Measurements from ENCODE around the gene UTRN. TPM values are rescaled to one million over a fixed set of nuclear protein-coding genes. Genes with fewer than 3 reads are reported as not detected.
A peak's percentile ranks its signal among the peaks of the same experiment; 100 is the strongest.

The UTRN gene
- total RNA-seq (100 to 1,000 TPM; 148 to 280 (median 153) TPM), polyA plus RNA-seq (10 to 100 TPM; 46.7 to 52.1 TPM), total RNA-seq (632 reads per million, percentile 98 among the genes with 10 or more reads in this experiment)

DNA sequence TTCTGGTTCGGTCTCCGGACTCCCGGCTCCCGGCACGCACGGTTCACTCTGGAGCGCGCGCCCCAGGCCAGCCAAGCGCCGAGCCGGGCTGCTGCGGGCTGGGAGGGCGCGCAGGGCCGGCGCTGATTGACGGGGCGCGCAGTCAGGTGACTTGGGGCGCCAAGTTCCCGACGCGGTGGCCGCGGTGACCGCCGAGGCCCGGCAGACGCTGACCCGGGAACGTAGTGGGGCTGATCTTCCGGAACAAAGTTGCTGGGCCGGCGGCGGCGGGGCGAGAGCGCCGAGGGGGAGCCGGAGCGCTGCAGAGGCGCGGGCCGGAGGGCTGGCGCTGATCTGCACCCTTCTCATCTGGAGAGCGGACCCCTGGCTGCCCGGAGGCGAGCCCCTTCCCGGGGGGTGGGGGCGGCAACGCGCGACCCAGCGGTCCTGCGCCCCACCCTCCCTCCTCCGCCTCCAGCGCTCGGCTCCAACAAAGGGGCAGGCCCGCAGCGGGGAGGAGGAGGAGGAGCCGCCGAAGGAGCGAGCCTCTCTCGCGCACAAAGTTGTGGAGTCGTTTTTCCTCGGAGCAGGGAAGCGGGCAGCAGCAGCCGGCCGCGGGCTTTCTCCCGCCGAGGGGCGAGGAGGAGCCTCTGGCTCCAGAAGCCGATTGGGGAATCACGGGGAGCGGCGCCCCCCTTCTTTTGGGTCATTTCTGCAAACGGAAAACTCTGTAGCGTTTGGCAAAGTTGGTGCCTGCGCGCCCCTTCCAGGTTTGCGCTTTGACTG, at the start of gene UTRN:
Gene UTRN, plus strand, starts transcription at position 553 of the 765 bp plus-strand sequence. CDS start 6,494 bp downstream, outside the sequence.
- ATAC-seq = peak; percentile 66
- Histone ChIP-seq H3K36me3 (ENCODE audit: control insufficient read depth in 2 of 3, insufficient read depth in 3 of 3, low read length in 3 of 3) (peaks cover 0 to 5% (median 0%) of the 10 kb centered on the region in 3 experiments), H3K4me1 (ENCODE audit: control insufficient read depth in 2 of 2, insufficient read depth in 2 of 2, low read length in 2 of 2) (peaks cover 10 to 14% of the 10 kb centered on the region in 2 donors), H3K9me3 (ENCODE audit: control insufficient read depth in 2 of 3, low read length in 3 of 3) (no peaks in the 10 kb centered on the region), H3K27me3 (ENCODE audit: control insufficient read depth in 2 of 2, insufficient read depth in 2 of 2, low read length in 2 of 2) (no peaks in the 10 kb centered on the region), H3K4me3 (ENCODE audit: low read length) (peak within 1 kb of the TSS; percentile 85), H3K27ac (ENCODE audit: low read depth, low read length) (no peak within 1 kb of the TSS)
- intact Hi-C loops (cut with micrococcal nuclease) = loop anchor here (1.0 to 5.0 kb wide), 5 partner anchors 50 to 190 kb away; partner anchors contain the start of genes SF3B5 (in 1 of the 2) and STX11 (in 1 of the 2)
- CTCF ChIA-PET = no interaction called here
- H3K4me3 Mint-ChIP-seq = peak within 1 kb of the TSS; percentile 76 to 96 (median 92)
- peaks cover 12 to 25% (median 15%) of the 10 kb centered on the region in 7 donors for H3K4me1 Mint-ChIP-seq
- H3K36me3 Mint-ChIP-seq = peaks cover 0 to 5% (median 0%) of the 10 kb centered on the region in 5 donors
- POLR2A ChIA-PET = no interaction called here
- H3K27ac Mint-ChIP-seq = peak within 1 kb of the TSS in 7 of 9 donors; percentile 22 to 82 (median 60)
- peaks cover 0 to 2% (median 0%) of the 10 kb centered on the region in 11 donors for H3K9me3 Mint-ChIP-seq
- peaks cover 6 to 47% (median 18%) of the 10 kb centered on the region in 5 donors for H3K27me3 Mint-ChIP-seq
- DNase-seq = peak; percentile 7 to 62 (median 30)

DNA sequence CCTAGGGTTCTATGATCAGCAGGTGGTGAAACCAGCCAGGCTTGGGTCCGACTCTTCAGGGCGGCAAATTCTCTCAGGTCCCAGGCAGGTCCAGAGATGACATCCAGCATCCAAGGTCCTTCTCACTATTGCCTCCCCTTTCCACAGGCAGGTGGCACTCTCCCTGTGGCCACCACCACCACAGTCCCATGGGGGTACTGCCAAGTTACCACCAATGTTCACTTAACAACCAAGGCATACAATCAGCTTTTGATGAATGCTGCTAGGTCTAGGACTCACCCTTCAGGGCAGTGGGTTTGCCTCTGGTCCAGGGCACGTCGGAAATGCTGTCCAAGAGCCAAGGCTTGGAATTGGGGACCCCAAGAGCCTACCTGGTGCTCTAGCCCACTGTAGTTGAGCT, 40.4 kb upstream of the UTRN start:
- H3K27me3 ChIP-seq (ENCODE audit: control insufficient read depth in 2 of 2, insufficient read depth in 2 of 2, low read length in 2 of 2) = no peaks in the 10 kb centered on the region
- no peak overlapping the region for H3K4me3 ChIP-seq (ENCODE audit: low read length)
- ChIA-PET POLR2A (interaction anchor here (0.6 kb wide), 1 partner anchor 8 kb away, joined by 3 read pairs; no protein-coding TSS in a partner anchor), CTCF (no interaction called here)
- peaks cover 0 to 37% (median 14%) of the 10 kb centered on the region in 5 donors for H3K27me3 Mint-ChIP-seq
- H3K27ac Mint-ChIP-seq = no peak overlapping the region
- peaks cover 0 to 10% (median 0%) of the 10 kb centered on the region in 5 donors for H3K36me3 Mint-ChIP-seq
- H3K9me3 ChIP-seq (ENCODE audit: control insufficient read depth in 2 of 3, low read length in 3 of 3) = no peaks in the 10 kb centered on the region
- peaks cover 0 to 13% (median 4%) of the 10 kb centered on the region in 11 donors for H3K9me3 Mint-ChIP-seq
- no peak for DNase-seq
- H3K4me1 ChIP-seq (ENCODE audit: control insufficient read depth in 2 of 2, insufficient read depth in 2 of 2, low read length in 2 of 2) = no peaks in the 10 kb centered on the region
- H3K36me3 ChIP-seq (ENCODE audit: control insufficient read depth in 2 of 3, insufficient read depth in 3 of 3, low read length in 3 of 3) = no peaks in the 10 kb centered on the region
- H3K4me1 Mint-ChIP-seq = peaks cover 0 to 8% (median 0%) of the 10 kb centered on the region in 7 donors
- H3K4me3 Mint-ChIP-seq = no peak overlapping the region
- H3K27ac ChIP-seq (ENCODE audit: low read depth, low read length) = no peak overlapping the region
- intact Hi-C loops (cut with micrococcal nuclease) = no loop called here
- ATAC-seq = no peak

DNA sequence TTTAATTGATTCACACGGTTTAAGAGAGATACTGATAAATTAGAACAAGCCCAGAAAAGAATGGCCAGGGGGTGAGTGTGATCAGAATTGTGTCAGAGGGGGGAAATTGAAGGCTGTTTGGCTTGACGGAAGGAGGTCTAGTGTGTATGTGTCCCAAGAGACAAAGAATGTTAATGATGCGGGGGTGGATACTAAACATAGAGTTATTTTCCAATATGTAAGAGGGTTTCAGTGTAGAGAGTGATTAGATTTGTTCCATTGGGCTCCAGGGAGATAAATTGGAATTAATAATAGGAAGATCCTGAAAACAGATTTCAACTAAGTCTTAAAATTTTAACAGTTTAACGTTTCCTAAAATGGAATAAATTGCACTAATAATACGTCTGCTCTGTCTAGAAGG, 38.1 kb upstream of the UTRN start:
- ATAC-seq = no peak
- H3K9me3 Mint-ChIP-seq = peaks cover 0 to 13% (median 3%) of the 10 kb centered on the region in 11 donors
- H3K4me1 ChIP-seq (ENCODE audit: control insufficient read depth in 2 of 2, insufficient read depth in 2 of 2, low read length in 2 of 2) = no peaks in the 10 kb centered on the region
- H3K4me3 ChIP-seq (ENCODE audit: low read length) = no peak overlapping the region
- no peaks in the 10 kb centered on the region for H3K9me3 ChIP-seq (ENCODE audit: control insufficient read depth in 2 of 3, low read length in 3 of 3)
- peaks cover 0 to 18% (median 14%) of the 10 kb centered on the region in 5 donors for H3K27me3 Mint-ChIP-seq
- ChIA-PET POLR2A (no interaction called here), CTCF (no interaction called here)
- no peak for DNase-seq
- H3K27ac ChIP-seq (ENCODE audit: low read depth, low read length) = no peak overlapping the region
- H3K36me3 Mint-ChIP-seq = peaks cover 0 to 10% (median 0%) of the 10 kb centered on the region in 5 donors
- H3K27ac Mint-ChIP-seq = no peak overlapping the region
- H3K4me1 Mint-ChIP-seq = peaks cover 0 to 13% (median 0%) of the 10 kb centered on the region in 7 donors
- no peaks in the 10 kb centered on the region for H3K36me3 ChIP-seq (ENCODE audit: control insufficient read depth in 2 of 3, insufficient read depth in 3 of 3, low read length in 3 of 3)
- no peak overlapping the region for H3K4me3 Mint-ChIP-seq
- intact Hi-C loops (cut with micrococcal nuclease) = no loop called here
- H3K27me3 ChIP-seq (ENCODE audit: control insufficient read depth in 2 of 2, insufficient read depth in 2 of 2, low read length in 2 of 2) = no peaks in the 10 kb centered on the region

DNA sequence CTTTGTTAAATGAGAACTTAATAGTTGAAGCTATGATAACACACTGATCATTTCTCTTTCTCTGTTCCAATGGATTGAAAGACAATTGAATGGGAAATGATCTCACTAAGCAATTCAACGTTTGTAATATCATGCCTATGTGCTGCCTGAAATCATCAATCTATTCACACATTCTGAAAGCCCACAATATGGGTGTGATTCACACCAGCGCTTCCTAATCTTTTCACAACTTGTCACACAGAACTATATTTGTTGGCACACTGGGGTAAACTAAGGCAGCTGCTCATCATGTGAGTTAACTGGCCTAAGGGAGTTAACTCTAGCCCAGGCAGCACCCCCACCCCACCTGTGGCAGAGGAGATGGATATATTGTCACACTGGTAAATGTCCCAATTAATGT, 37.1 kb upstream of the UTRN start:
- no peaks in the 10 kb centered on the region for H3K27me3 ChIP-seq (ENCODE audit: control insufficient read depth in 2 of 2, insufficient read depth in 2 of 2, low read length in 2 of 2)
- POLR2A ChIA-PET = no interaction called here
- H3K27ac ChIP-seq (ENCODE audit: low read depth, low read length) = no peak overlapping the region
- peaks cover 0 to 13% (median 0%) of the 10 kb centered on the region in 7 donors for H3K4me1 Mint-ChIP-seq
- no peak overlapping the region for H3K27ac Mint-ChIP-seq
- H3K36me3 ChIP-seq (ENCODE audit: control insufficient read depth in 2 of 3, insufficient read depth in 3 of 3, low read length in 3 of 3) = no peaks in the 10 kb centered on the region
- ATAC-seq = no peak
- peaks cover 0 to 18% (median 8%) of the 10 kb centered on the region in 5 donors for H3K27me3 Mint-ChIP-seq
- peaks cover 0 to 10% (median 0%) of the 10 kb centered on the region in 5 donors for H3K36me3 Mint-ChIP-seq
- CTCF ChIA-PET = no interaction called here
- intact Hi-C loops (cut with micrococcal nuclease) = no loop called here
- H3K9me3 Mint-ChIP-seq = peaks cover 0 to 13% (median 3%) of the 10 kb centered on the region in 11 donors
- H3K4me3 Mint-ChIP-seq = no peak overlapping the region
- no peak overlapping the region for H3K4me3 ChIP-seq (ENCODE audit: low read length)
- no peaks in the 10 kb centered on the region for H3K4me1 ChIP-seq (ENCODE audit: control insufficient read depth in 2 of 2, insufficient read depth in 2 of 2, low read length in 2 of 2)
- H3K9me3 ChIP-seq (ENCODE audit: control insufficient read depth in 2 of 3, low read length in 3 of 3) = no peaks in the 10 kb centered on the region
- DNase-seq = no peak

DNA sequence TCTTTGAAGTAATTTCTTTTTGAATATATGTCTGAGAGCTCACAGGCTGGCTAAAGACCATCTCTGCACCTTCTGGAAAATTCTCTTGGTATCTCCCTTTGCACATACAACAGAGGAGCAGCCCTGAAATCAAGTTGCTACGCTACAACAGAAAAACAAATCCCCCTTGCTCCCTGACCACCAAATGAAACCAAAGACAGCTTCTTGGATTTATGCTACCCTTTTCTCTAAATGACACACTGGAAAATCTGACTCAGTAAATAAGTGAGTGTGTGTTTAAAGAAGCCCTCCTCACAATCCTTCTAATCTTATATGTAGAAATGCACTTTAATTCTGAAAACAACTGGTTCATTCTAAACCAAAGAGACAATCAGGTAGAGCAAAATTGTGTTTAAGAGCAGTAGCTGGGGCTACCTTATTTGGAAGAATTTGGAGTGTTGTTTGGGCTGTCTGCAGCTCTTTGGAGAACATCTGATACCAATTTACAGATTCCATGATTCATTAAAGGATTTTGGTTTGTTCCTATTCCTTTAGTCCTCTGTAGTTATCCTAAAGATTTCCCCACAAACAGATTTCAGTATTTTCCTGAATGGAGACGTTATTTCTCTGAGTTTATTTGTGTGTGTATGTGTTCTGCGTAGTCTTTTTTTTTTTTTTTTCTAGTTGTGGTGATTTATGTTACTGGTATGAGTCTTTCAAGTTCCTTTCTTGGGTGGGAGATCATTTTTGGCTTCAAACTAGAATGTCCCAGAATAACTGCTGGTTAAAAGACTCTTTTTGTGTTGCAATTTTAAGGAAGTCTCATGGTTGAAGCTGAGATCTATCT, 36.4 kb upstream of the UTRN start:
- Histone ChIP-seq H3K9me3 (ENCODE audit: control insufficient read depth in 2 of 3, low read length in 3 of 3) (no peaks in the 10 kb centered on the region), H3K27me3 (ENCODE audit: control insufficient read depth in 2 of 2, insufficient read depth in 2 of 2, low read length in 2 of 2) (no peaks in the 10 kb centered on the region), H3K27ac (ENCODE audit: low read depth, low read length) (no peak overlapping the region), H3K4me1 (ENCODE audit: control insufficient read depth in 2 of 2, insufficient read depth in 2 of 2, low read length in 2 of 2) (no peaks in the 10 kb centered on the region), H3K4me3 (ENCODE audit: low read length) (no peak overlapping the region), H3K36me3 (ENCODE audit: control insufficient read depth in 2 of 3, insufficient read depth in 3 of 3, low read length in 3 of 3) (no peaks in the 10 kb centered on the region)
- Mint-ChIP-seq H3K36me3 (peaks cover 0 to 10% (median 2%) of the 10 kb centered on the region in 5 donors), H3K4me1 (peaks cover 0 to 13% (median 0%) of the 10 kb centered on the region in 7 donors), H3K27me3 (peaks cover 0 to 18% (median 4%) of the 10 kb centered on the region in 5 donors), H3K27ac (no peak overlapping the region), H3K4me3 (no peak overlapping the region), H3K9me3 (peaks cover 0 to 13% (median 3%) of the 10 kb centered on the region in 11 donors)
- CTCF ChIA-PET = interaction anchor here (0.7 kb wide), 1 partner anchor 246 kb away, joined by 3 read pairs; no protein-coding TSS in a partner anchor
- POLR2A ChIA-PET = no interaction called here
- ATAC-seq (no peak), DNase-seq (no peak)
- intact Hi-C loops (cut with micrococcal nuclease) = no loop called here

DNA sequence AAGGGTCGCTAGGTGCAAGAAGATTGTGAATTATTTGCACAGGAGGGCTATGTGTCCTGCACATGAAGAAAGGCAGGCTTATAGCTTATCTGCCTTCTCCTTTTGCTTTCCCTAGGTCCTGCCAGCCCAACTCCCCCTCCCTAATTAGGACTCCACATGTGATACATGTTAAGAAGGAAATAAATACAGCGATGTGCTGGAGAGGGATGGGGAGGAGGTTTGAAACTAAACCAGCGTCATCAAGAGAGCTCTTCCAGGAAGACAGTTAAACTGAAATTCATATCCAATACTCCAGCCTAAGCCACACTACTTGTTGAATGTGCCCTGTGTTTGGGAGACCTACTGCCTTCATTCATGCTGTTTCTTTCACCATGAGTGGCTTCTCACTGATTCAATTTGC, 34.9 kb upstream of the UTRN start:
- no peaks in the 10 kb centered on the region for H3K9me3 ChIP-seq (ENCODE audit: control insufficient read depth in 2 of 3, low read length in 3 of 3)
- no peaks in the 10 kb centered on the region for H3K4me1 ChIP-seq (ENCODE audit: control insufficient read depth in 2 of 2, insufficient read depth in 2 of 2, low read length in 2 of 2)
- H3K27me3 ChIP-seq (ENCODE audit: control insufficient read depth in 2 of 2, insufficient read depth in 2 of 2, low read length in 2 of 2) = no peaks in the 10 kb centered on the region
- H3K27ac ChIP-seq (ENCODE audit: low read depth, low read length) = no peak overlapping the region
- H3K36me3 ChIP-seq (ENCODE audit: control insufficient read depth in 2 of 3, insufficient read depth in 3 of 3, low read length in 3 of 3) = no peaks in the 10 kb centered on the region
- peaks cover 0 to 13% (median 0%) of the 10 kb centered on the region in 7 donors for H3K4me1 Mint-ChIP-seq
- H3K4me3 Mint-ChIP-seq = no peak overlapping the region
- intact Hi-C loops (cut with micrococcal nuclease) = no loop called here
- H3K36me3 Mint-ChIP-seq = peaks cover 0 to 10% (median 2%) of the 10 kb centered on the region in 5 donors
- no peak overlapping the region for H3K27ac Mint-ChIP-seq
- POLR2A ChIA-PET = interaction anchor here (0.7 kb wide), 1 partner anchor 9 kb away, joined by 3 read pairs; no protein-coding TSS in a partner anchor
- H3K9me3 Mint-ChIP-seq = peaks cover 0 to 13% (median 3%) of the 10 kb centered on the region in 11 donors
- peaks cover 0 to 18% (median 6%) of the 10 kb centered on the region in 5 donors for H3K27me3 Mint-ChIP-seq
- ATAC-seq = no peak
- CTCF ChIA-PET = no interaction called here
- no peak overlapping the region for H3K4me3 ChIP-seq (ENCODE audit: low read length)
- no peak for DNase-seq

Data from naive thymus-derived CD4-positive, alpha-beta T cell (primary cell).